ENCODE results near the gene ILF2.

DNA sequence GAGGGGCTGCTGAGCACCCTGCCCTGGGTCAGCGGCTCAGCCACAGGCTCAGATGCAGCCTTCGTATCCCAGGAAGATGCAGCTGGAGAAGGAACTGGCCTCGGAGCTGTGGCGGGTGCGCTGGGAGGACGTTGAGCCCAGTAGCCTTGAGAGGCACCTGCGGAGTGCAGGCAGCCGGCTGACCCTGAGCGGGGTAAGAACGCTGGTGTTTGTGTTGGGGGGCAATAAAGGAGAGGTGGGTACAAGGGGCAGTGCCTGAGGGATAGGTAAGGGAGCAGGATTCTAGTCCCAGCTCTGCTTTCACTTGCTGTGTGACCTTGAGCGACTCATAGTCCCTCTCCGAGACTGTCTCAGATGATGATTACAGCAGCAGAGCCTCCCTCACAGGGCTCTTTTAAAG lies 14.1 kb upstream of the ILF2 start:
- TF ChIP-seq ARNTL (CRISPR knock-in tag; IDR thresholded peaks at IDR 0.05; ENCODE audit: borderline replicate concordance, low read depth) (no peak), ZNF8 (CRISPR knock-in tag; IDR thresholded peaks at IDR 0.05) (no peak), GLIS3 (CRISPR knock-in tag; IDR thresholded peaks at IDR 0.05) (no peak), ZFP3 (CRISPR knock-in tag; IDR thresholded peaks at IDR 0.05) (no peak)
- TF ChIP-seq, protein P1, sequence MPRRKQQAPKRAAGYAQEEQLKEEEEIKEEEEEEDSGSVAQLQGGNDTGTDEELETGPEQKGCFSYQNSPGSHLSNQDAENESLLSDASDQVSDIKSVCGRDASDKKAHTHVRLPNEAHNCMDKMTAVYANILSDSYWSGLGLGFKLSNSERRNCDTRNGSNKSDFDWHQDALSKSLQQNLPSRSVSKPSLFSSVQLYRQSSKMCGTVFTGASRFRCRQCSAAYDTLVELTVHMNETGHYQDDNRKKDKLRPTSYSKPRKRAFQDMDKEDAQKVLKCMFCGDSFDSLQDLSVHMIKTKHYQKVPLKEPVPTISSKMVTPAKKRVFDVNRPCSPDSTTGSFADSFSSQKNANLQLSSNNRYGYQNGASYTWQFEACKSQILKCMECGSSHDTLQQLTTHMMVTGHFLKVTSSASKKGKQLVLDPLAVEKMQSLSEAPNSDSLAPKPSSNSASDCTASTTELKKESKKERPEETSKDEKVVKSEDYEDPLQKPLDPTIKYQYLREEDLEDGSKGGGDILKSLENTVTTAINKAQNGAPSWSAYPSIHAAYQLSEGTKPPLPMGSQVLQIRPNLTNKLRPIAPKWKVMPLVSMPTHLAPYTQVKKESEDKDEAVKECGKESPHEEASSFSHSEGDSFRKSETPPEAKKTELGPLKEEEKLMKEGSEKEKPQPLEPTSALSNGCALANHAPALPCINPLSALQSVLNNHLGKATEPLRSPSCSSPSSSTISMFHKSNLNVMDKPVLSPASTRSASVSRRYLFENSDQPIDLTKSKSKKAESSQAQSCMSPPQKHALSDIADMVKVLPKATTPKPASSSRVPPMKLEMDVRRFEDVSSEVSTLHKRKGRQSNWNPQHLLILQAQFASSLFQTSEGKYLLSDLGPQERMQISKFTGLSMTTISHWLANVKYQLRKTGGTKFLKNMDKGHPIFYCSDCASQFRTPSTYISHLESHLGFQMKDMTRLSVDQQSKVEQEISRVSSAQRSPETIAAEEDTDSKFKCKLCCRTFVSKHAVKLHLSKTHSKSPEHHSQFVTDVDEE (CRISPR knock-in tag; IDR thresholded peaks at IDR 0.05) = no peak
- TF ChIP-seq, protein P2, sequence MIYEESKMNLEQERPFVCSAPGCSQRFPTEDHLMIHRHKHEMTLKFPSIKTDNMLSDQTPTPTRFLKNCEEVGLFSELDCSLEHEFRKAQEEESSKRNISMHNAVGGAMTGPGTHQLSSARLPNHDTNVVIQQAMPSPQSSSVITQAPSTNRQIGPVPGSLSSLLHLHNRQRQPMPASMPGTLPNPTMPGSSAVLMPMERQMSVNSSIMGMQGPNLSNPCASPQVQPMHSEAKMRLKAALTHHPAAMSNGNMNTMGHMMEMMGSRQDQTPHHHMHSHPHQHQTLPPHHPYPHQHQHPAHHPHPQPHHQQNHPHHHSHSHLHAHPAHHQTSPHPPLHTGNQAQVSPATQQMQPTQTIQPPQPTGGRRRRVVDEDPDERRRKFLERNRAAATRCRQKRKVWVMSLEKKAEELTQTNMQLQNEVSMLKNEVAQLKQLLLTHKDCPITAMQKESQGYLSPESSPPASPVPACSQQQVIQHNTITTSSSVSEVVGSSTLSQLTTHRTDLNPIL (CRISPR knock-in tag; IDR thresholded peaks at IDR 0.05; ENCODE audit: low read depth) = no peak

All from SK-N-SH treated with all-trans-retinoic acid at 6 μM for 48 hours (cell line).